HEK293 (cell line): ENCODE measurements around the gene FASN.

Source experiments
- CTCF ChIA-PET: fragments of 350-600 bp; formaldehyde crosslinking; extraction: SDS; loops from one replicate; lab custom pipeline; 2021; ENCODE audit warnings: antibody characterized with exemption; lab: Yijun Ruan, JAX
- POLR2A ChIA-PET: fragments of 300-600 bp; formaldehyde crosslinking; extraction: SDS; loops from one replicate; lab custom pipeline; 2020; ENCODE audit warnings: antibody characterized with exemption, inconsistent platforms; lab: Yijun Ruan, JAX
- H3K27ac ChIP-seq: fragments of 200-500 bp; sonication (Bioruptor generic); 2 replicates; pipeline ENCODE4 v1.5.1; 2014; ENCODE audit warnings: low read depth, low read length, control low read depth, inconsistent platforms; ENCODE audit errors: extremely low read depth
- H3K36me3 ChIP-seq, 2 experiments: fragments of 200-500 bp in 1 of 2; sonication (Bioruptor generic) in 1 of 2; 1 replicate in 1 of 2; 2 replicates in 1 of 2; pipeline ENCODE4 v1.5.1; 2014 to 2017; ENCODE audit warnings: inconsistent platforms in 2 of 2, low read length in 2 of 2; ENCODE audit not compliant: control insufficient read depth in 2 of 2, insufficient read depth in 1 of 2
- H3K4me1 ChIP-seq: fragments of 200-500 bp; sonication (Bioruptor generic); 2 replicates; pipeline ENCODE4 v1.5.1; 2014; ENCODE audit warnings: mild to moderate bottlenecking, low read length, inconsistent platforms; ENCODE audit not compliant: control insufficient read depth, insufficient read depth
- H3K4me3 ChIP-seq: 2 replicates; pipeline ENCODE4 v1.5.1; 2011; ENCODE audit warnings: low read depth, mild to moderate bottlenecking, control low read depth, low read length, moderate library complexity
- H3K9me3 ChIP-seq: fragments of 200-500 bp; sonication (Bioruptor generic); 2 replicates; pipeline ENCODE4 v1.5.1; 2014; ENCODE audit warnings: low read depth, low read length, inconsistent platforms; ENCODE audit not compliant: control insufficient read depth, insufficient read depth
- GFI1B ChIP-seq: fragments of 450-650 bp; formaldehyde crosslinking; IDR thresholded peaks from 2 replicates; pipeline ENCODE4 v1.5.1; 2016; ENCODE audit warnings: missing biosample characterization, missing genetic modification characterization
- GLIS2 ChIP-seq: fragments of 450-650 bp; formaldehyde crosslinking; IDR thresholded peaks from 2 replicates; pipeline ENCODE4 v1.5.1; 2016; ENCODE audit warnings: missing biosample characterization, missing genetic modification characterization
- HIC1 ChIP-seq: fragments of 450-650 bp; formaldehyde crosslinking; IDR thresholded peaks from 2 replicates; pipeline ENCODE4 v1.5.1; 2016; ENCODE audit warnings: missing biosample characterization, missing genetic modification characterization
- ZBTB26 ChIP-seq: fragments of 450-650 bp; formaldehyde crosslinking; optimal IDR thresholded peaks from 2 replicates; pipeline ENCODE3; 2016; ENCODE audit warnings: missing biosample characterization, mild to moderate bottlenecking, missing genetic modification characterization
- ZFP37 ChIP-seq: fragments of 450-650 bp; formaldehyde crosslinking; IDR thresholded peaks from 2 replicates; pipeline ENCODE4 v1.5.1; 2016; ENCODE audit warnings: missing biosample characterization, missing genetic modification characterization
- ZFP69B ChIP-seq: fragments of 450-650 bp; formaldehyde crosslinking; IDR thresholded peaks from 2 replicates; pipeline ENCODE4 v1.5.1; 2016; ENCODE audit warnings: missing biosample characterization, missing genetic modification characterization
- ZIC2 ChIP-seq: fragments of 450-650 bp; formaldehyde crosslinking; IDR thresholded peaks from 2 replicates; pipeline ENCODE4 v1.5.1; 2016; ENCODE audit warnings: missing biosample characterization, missing genetic modification characterization
- ZNF138 ChIP-seq: fragments of 450-650 bp; formaldehyde crosslinking; IDR thresholded peaks from 2 replicates; pipeline ENCODE4 v1.5.1; 2016; ENCODE audit warnings: missing biosample characterization, missing genetic modification characterization, borderline replicate concordance
- ZNF362 ChIP-seq: fragments of 450-650 bp; formaldehyde crosslinking; IDR thresholded peaks from 2 replicates; pipeline ENCODE4 v1.5.1; 2016; ENCODE audit warnings: missing biosample characterization, missing genetic modification characterization
- ZNF529 ChIP-seq: fragments of 450-650 bp; formaldehyde crosslinking; IDR thresholded peaks from 2 replicates; pipeline ENCODE4 v1.5.1; 2017; ENCODE audit warnings: missing genetic modification characterization, missing biosample characterization; ENCODE audit not compliant: insufficient replicate concordance
- ZNF600 ChIP-seq: fragments of 450-650 bp; formaldehyde crosslinking; IDR thresholded peaks from 2 replicates; pipeline ENCODE4 v1.5.1; 2016; ENCODE audit warnings: missing biosample characterization, missing genetic modification characterization
- ZNF610 ChIP-seq: fragments of 450-650 bp; formaldehyde crosslinking; IDR thresholded peaks from 2 replicates; pipeline ENCODE4 v1.5.1; 2016; ENCODE audit warnings: missing biosample characterization, missing genetic modification characterization, borderline replicate concordance
- ZNF626 ChIP-seq: fragments of 450-650 bp; sonication (Bioruptor Pico); formaldehyde crosslinking; IDR thresholded peaks from 2 replicates; pipeline ENCODE4 v1.5.1; 2018; ENCODE audit warnings: missing biosample characterization, missing genetic modification characterization, inconsistent platforms

FASN gene

GRCh38 chr17:82062076-82062983 lies 35.7 kb downstream of the FASN start:
- Histone ChIP-seq H3K4me1 (peaks cover 7% of the 10 kb centered on the region; the same call in 1 of the 2 replicates), H3K27ac (no peak overlapping the region), H3K9me3 (no peaks in the 10 kb centered on the region), H3K36me3 (peaks cover 3 to 73% of the 10 kb centered on the region in 2 experiments; a peak in 1 of 3 replicates), H3K4me3 (no peak overlapping the region)
- POLR2A ChIA-PET: interaction anchor here (0.6 to 14.2 kb wide), 7 partner anchors 10 to 92 kb away, joined by 3 to 96 read pairs (median 4); partner anchors contain the start of genes CENPX, DCXR, LRRC45 and RAC3
- TF ChIP-seq ZIC2 (tag by site-specific recombination) (no peak), ZFP37 (tag by site-specific recombination) (no peak), GFI1B (tag by site-specific recombination) (no peak), ZNF138 (tag by site-specific recombination) (no peak), ZNF362 (tag by site-specific recombination) (no peak)
- CTCF ChIA-PET: interaction anchor here (0.8 kb wide), 1 partner anchor 32 kb away, joined by 3 read pairs; no protein-coding TSS in a partner anchor

GRCh38 chr17:82061047-82061925 lies 36.8 kb downstream of the FASN start:
- H3K36me3 ChIP-seq: peaks cover 3 to 84% of the 10 kb centered on the region in 2 experiments; a peak in 1 of 3 replicates
- no peaks in the 10 kb centered on the region for H3K9me3 ChIP-seq
- 0 out of 2 replicates have a peak, but pooled peaks have one; percentile 37 for TF ChIP-seq HIC1
- no peak for TF ChIP-seq ZBTB26
- TF ChIP-seq ZNF529: no peak
- peak; percentile 97 for TF ChIP-seq ZNF600 (tag by site-specific recombination)
- TF ChIP-seq ZFP69B (tag by site-specific recombination): peak; percentile 34; the same call in 1 of the 2 replicates
- no peak for TF ChIP-seq ZNF610 (tag by site-specific recombination)
- TF ChIP-seq GLIS2: peak; percentile 42
- H3K4me1 ChIP-seq: peaks cover 7% of the 10 kb centered on the region; the same call in 1 of the 2 replicates
- H3K27ac ChIP-seq: peak overlapping the region; percentile 32; the same call in 1 of the 2 replicates
- ChIA-PET CTCF (interaction anchor here (0.5 to 0.7 kb wide), 2 partner anchors 35 to 41 kb away, joined by 3 read pairs; no protein-coding TSS in a partner anchor), POLR2A (interaction anchor here (0.6 to 14.2 kb wide), 13 partner anchors 8 to 93 kb away, joined by 3 to 96 read pairs (median 4); partner anchors contain the start of genes CENPX, DCXR, LRRC45 and RAC3)
- H3K4me3 ChIP-seq: no peak overlapping the region

GRCh38 chr17:82060614-82061013 lies 37.4 kb downstream of the FASN start:
- Histone ChIP-seq H3K4me3 (no peak overlapping the region), H3K36me3 (peaks cover 3 to 90% of the 10 kb centered on the region in 2 experiments; a peak in 1 of 3 replicates), H3K9me3 (no peaks in the 10 kb centered on the region), H3K27ac (peak overlapping the region; percentile 32; the same call in 1 of the 2 replicates), H3K4me1 (peaks cover 7% of the 10 kb centered on the region; the same call in 1 of the 2 replicates)
- TF ChIP-seq GLIS2: 0 out of 2 replicates have a peak, but pooled peaks have one; percentile 28
- TF ChIP-seq ZNF626 (tag by site-specific recombination): no peak
- ChIA-PET POLR2A (interaction anchor here (0.9 to 14.2 kb wide), 12 partner anchors 9 to 38 kb away, joined by 3 to 96 read pairs (median 4); partner anchors contain the start of genes CENPX, DCXR, LRRC45 and RAC3), CTCF (interaction anchor here (0.5 to 0.7 kb wide), 4 partner anchors 17 to 106 kb away, joined by 3 to 4 read pairs (median 3); no protein-coding TSS in a partner anchor)
